NCI-H1417 (cell line): ENCODE results near the gene ANKRD40CL.
"Not testable (repeated sequence)": the region's sequence is repeated elsewhere in the genome, so short reads cannot be mapped to it uniquely, and the experiment has no call there.

Experiments used
- DNase-seq, 3 experiments: peaks; one replicate each; lab custom pipeline; 2025; lab: John Stamatoyannopoulos, UW

ANKRD40CL gene

DNA sequence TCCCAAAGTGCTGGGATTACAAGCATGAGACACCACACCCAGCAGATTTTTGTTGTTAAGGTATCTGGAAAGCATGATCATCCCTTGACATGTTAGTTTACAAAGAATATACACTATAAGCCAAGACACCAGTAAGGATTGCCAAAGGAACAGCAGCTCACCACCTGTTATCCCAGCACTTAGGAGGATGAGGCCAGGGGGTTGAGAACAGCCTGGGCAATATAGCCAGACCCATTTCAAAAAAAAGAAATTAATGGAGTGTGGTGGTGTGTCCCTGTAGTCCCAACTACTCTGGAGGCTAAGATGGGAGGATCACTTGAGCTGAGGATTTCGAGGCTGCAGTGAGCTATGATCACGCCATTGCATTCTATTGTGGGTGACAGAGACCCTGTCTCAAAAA is 5.1 kb downstream of the ANKRD40CL start:
- no peak for DNase-seq

DNA sequence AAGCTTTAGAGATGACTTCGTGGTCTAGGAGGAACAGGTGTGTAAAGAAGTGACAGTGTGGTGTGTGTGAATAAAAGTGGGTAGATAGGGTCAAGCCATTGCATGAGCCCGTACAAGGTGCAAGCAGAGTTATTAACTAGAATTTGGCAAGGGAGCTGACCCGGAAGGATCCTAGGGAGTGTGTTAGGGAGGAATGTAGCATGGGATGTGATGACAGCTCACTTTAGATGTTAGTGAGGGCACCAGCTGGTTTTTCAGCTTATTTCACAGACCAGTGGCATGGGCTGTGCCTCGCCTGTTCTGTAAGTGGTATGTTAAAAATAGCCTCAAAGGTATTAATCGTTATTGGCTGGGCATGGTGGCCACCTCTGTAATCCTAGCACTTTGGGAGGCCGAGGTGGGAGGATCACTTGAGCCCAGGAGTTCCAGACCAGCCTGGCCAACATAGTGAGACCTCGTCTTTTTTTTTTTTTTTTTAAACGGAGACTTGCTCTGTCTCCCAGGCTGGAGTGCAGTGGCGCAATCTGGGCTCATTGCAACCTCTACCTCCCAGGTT is 8.3 kb downstream of the ANKRD40CL start:
- no peak for DNase-seq

DNA sequence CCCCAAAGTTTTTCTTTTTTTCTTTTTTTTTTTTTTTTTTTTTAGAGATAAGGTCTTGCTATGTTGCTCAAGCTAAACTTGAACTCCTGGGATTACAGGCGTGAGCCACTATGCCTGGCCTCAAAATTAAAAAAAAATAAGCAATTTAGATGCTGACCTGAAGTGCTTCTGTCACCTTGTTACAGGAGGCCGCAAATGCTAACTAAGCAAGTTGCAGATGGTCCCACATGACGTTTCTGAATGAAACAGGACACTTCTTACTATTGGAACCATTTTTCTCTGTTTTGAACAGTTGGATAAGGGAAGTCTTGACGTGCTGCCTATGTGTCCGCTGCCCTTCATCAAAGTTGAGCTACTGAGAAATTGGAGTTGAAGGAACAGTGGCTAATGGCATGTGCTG is 8.8 kb downstream of the ANKRD40CL start:
- no peak for DNase-seq

GRCh38 chr17:50754521-50754920 is 12.8 kb downstream of the ANKRD40CL start:
- DNase-seq, result no peak

DNA sequence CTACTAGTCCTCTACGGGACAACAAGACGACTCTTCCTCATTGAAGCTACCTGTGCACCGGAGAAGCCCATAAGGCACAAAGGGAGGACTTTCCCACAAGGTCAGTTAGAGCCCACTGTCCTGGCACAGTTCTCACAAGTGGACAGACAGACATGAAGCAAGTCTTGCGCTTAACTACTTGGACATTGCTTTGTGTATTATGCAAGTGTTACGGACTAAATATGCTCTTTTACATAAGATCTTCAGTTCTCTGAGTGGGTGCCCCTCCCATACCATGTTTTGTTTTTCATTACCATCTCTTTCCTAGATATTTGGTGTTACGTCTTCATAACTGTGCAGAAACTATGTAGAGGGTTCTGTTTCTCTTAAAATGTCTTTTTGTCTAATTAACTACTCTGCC is 18.1 kb downstream of the ANKRD40CL start:
- DNase-seq, result no peak

- DNase-seq, result no peak
Measured at GRCh38 chr17:50745631-50746030, 21.7 kb downstream of the ANKRD40CL start.

GRCh38 chr17:50739098-50739497 is 28.2 kb downstream of the ANKRD40CL start:
- no peak for DNase-seq

DNA sequence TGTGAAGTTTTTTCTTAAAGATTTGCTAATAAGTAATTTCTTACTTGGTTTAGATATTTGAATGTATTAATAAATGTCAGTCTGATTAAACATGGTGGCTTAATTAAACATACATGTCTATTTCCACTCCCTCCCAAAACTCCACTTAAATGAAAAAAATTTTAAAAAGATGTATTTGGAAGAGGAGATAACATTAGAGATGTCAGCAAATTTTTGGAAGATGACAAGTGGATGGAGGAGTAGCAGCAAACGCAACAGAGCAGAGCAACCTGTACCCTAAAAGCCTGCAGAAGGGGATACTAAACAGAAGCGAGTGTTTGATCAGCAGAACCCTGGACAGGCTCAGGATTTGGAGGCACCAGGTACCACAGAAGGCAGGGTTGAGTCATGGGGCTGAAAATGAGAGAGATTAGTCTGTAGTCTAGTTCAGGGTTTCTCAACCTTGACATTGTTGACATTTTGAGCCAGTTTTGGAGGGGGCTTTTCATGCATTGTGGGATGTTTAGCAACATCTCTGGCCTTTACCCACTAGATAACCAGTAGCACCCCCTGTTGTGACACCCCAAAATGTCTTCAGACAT is 30.1 kb downstream of the ANKRD40CL start:
- no peak for DNase-seq

GRCh38 chr17:50735287-50735686 is 32.0 kb downstream of the ANKRD40CL start:
- no peak for DNase-seq

DNA sequence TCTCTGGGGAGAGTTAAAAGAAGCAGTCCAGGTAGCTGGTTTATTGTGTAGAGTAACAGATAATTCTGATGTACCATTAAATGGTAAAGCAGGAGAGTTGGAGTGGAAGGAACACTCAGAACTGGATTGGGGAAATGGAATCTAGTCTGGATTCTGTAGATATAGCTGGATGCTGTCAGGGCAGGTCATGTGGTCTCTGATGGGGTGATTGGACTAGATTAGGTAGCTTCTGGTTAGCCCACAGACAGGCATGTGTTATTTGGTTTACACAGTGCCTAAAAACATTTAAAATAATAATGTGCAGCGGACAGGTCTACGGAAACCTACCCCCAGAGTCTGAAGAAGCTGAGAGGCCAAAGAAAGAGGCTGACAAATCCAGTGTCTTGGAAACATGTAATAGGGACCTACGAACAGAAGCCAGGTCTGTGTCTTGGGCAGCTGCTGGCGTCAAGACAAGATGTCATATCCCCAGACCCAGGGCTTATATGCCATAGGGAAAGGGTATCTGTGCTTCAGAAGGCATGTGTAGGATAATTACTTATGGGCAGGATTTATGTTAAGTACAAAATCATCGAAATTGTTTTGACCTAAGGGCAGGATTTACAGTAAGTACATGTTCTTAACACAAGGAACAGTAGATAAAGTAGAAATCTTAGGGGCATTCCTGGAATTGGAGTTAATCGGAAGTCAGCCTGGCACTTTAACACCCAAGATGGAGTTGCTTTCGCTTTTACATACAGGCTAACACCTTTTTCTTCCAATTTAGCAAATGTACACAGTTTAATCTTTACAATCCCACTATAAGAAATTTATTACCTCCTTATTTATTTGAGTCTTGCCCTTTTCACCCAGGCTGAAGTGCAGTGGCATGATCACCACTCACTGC is 35.5 kb downstream of the ANKRD40CL start:
- DNase-seq, result no peak

DNA sequence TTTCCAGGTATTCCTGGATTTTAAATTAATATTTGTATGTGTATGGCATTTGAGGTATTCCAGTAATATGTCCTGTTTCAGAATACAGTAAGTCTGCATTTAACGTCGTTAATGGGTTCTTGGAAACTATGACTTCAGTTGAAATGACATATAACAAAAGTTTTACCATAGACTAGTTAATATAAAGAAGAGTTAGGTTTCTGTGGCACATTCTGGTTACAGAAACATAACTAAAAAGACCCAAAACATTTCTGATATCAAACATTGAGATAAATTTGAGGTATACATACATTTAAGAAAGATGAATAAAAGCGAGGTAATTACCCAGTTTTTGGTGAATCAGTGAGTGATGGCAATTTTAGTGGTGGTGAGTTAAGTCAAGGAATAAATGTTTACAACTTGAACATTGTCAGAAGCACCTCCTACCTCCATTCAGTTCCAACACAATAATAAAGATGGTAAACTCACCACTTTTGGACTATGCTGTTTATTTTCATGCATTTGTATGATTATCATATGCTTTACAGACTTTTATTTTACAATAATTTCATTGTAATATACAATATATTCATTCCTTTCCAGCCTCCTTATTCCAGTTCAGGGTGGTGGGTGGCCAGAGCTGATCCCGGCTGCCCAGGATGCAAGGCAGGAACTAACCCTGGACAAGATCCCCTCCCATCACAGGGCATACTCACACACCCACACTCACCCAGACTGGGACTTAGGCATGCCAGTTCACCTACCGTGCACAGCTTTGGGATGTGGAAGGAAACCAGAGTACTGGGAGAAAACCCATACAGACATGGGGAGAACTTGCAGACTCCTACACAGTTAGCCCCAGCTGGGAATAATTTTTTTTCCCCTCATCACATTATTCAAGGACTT is 38.2 kb downstream of the ANKRD40CL start:
- no peak for DNase-seq

DNA sequence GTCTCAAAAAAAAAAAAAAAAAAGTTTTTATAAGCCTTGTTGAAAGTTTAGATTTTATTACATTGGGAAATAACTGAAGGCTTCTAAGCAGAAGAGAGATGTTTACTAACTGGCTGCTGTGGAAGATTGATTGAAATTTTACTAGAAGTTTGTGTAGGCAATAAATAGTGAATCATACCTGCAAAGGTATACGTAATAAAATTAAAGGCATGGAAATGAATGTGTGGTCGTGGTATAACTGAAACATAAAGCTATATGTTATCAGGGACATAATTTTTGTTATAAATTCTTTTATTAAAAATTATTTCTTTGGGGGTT is 39.2 kb downstream of the ANKRD40CL start:
- DNase-seq, result no peak

DNA sequence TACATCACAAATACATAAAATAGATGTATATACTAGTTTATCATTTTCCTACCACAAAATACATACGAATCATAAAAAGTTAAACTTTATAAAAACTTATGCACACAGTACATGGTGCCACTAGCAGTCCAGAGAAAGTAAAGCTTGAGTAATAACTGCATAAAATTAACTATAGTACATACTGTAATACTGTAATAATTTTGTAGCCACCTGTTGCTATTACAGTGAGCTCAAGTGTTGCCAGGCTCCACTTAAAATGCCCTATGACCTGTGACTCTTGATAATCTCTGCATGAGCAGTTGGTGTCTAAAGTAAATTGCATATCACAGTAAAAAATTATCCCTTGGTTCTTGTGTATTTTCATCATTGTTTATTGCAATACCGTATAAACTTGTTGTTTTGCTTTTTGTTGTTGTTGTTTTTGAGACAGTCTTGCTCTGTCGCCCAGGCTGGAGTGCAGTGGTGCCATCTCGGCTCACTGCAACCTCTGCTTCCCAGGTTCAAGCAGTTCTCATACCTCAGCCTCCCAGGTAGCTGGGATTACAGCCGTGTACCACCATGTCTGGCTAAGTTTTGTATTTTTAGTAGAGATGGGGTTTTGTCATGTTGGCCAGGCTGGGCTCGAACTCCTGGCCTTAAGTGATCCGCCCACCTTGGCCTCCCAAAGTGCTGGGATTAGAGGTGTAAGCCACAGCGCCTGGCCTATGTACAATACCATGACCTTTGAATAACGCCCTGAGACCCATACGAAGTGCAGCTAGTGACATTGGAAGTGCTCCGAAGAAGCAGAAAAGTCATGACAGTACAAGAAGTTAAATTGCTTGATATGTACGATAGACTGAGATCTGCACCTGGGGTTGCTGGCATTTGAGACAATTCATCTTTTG is 41.3 kb downstream of the ANKRD40CL start:
- DNase-seq, result no peak

DNA sequence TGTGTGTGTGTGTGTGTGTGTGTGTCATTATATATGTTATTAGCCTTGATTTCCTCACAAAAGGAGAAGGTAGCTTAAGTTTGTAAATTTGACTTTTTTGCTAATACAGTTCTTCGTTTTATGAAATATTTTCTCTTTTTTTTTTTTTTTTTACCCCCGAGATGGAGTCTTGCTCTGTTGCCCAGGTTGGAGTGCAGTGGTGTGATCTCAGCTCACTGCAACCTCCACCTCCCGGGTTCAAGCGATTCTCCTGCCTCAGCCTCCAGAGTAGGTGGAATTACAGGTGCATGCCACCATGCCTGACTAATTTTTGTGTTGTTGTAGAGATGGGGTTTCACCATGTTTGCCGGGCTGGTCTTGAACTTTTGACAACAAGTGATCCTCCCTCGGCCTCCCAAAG is 42.7 kb downstream of the ANKRD40CL start:
- not testable (repeated sequence) for DNase-seq

DNA sequence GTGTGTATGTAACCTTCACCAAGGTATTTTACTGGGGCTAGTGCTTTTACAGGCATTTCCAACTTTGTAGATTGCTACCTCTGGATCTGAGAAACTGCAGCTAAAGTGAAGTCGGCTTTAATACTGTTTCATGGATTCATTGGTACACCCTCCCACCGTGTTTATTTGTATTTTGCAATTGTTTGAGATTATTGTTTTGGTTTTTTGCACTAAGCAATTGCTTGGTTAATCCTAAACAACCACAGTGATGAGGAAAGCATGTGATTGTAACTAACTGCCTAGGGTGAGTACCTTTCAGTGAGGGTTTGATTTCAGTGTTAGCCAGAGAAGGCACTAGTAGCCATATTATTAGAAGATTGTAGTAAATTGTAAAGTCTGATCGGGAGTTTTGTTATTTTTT is 44.6 kb downstream of the ANKRD40CL start:
- no peak for DNase-seq

DNA sequence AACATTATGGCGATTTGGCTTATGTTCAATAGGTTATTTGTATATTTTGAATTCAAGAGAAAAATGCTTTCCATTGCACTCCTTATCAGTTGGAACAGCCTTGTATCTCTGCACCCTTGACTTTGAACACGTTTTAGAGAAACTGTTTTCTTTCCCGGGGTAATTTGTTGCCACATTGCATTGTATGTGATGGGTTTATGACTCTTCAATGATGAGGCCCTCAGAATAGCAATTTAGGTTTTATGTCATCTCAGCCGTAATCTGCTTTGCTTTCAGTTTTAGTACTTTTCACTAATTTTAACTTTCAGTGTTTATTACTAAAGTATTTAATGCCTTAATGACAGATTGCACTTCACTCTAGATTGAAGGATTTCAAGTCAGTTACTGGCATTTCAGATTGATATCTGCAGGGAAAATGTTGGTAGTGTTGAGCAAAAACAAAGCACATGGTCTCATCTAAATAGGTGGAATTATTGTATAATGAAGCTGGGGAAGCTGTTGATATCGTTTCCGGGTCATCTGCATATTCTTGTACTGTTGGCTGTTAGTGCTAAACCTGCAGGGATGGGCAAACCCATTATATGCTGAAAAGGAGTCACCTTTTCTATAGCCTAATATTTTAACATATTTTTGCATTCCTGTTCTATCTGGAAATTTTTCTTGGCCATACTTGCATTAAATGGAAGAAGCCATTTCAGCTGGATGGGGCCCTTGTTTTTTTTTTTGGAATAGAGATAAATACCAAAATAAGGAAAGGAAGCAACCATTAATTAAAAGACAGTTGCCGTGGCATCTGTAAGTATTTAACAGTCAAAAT is 45.9 kb downstream of the ANKRD40CL start:
- DNase-seq, result peak in 1 of 3 experiments; percentile 30

- peak in 1 of 3 experiments; percentile 85 for DNase-seq
Measured at GRCh38 chr17:50719924-50720794, 47.2 kb downstream of the ANKRD40CL start.

- DNase-seq, result peak; percentile 95 to 97 (median 97)
Measured at GRCh38 chr17:50719144-50719923, 48.0 kb downstream of the ANKRD40CL start, which contains the start of gene LUC7L3. Gene LUC7L3, plus strand, starts transcription at chr17:50719603. Its CDS starts 130 bp downstream, at chr17:50719733.

GRCh38 chr17:50715471-50715870 is 51.8 kb downstream of the ANKRD40CL start:
- no peak for DNase-seq
